Mucosa of stomach (tissue), 1 donor: Measurements from ENCODE around the gene TMEM120B.
"Not testable (repeated sequence)": the region's sequence is repeated elsewhere in the genome, so short reads cannot be mapped to it uniquely, and the experiment has no call there.

Experiments
- H3K27me3 ChIP-seq: one replicate; pipeline ENCODE4 v1.7.0; 2013; ENCODE audit warnings: mild to moderate bottlenecking, low read length; ENCODE audit not compliant: control insufficient read depth, insufficient read depth
- H3K36me3 ChIP-seq: one replicate; pipeline ENCODE4 v1.7.0; 2013; ENCODE audit warnings: low read length; ENCODE audit not compliant: control insufficient read depth, insufficient read depth
- H3K4me1 ChIP-seq: one replicate; pipeline ENCODE4 v1.7.0; 2013; ENCODE audit warnings: mild to moderate bottlenecking, low read length; ENCODE audit not compliant: control insufficient read depth, insufficient read depth
- H3K4me3 ChIP-seq: one replicate; pipeline ENCODE4 v1.7.0; 2013; ENCODE audit warnings: low read length
- H3K9ac ChIP-seq: one replicate; pipeline ENCODE4 v1.7.0; 2013; ENCODE audit warnings: mild to moderate bottlenecking, low read length, moderate library complexity
- H3K9me3 ChIP-seq: one replicate; pipeline ENCODE4 v1.7.0; 2013; ENCODE audit warnings: mild to moderate bottlenecking, low read length, moderate library complexity; ENCODE audit not compliant: control insufficient read depth
- donor health status: Pancreatic carcinoma.

TMEM120B gene

DNA sequence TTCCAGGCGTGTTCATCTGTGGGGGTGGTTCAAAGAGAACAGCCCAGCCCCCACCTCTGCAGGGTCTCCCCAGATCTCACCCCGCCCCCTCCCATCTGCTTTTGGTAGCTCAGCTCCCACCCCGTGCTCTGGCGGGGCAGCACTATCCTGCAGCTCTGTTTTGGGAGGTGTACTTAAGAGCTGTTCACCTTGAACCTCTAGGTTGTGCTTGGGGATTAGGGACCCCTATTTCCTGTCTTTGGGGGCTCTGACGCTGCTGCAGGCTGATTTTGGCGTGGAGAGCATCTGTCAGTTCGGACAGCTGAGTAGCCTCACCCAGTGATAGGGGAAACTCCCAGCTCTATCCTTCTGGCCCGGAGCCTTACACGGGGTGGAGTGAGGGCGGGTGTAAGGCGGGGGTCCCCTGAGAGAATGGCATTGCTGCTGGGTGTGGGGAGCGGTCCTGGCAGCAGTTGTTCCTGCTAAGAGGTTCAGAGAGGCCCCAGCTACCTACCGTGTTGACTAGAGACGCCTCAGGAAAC lies 765 bp downstream of the TMEM120B start:
- Histone ChIP-seq H3K9ac (peak overlapping the region; percentile 93), H3K4me1 (peaks cover 8% of the 10 kb centered on the region), H3K36me3 (no peaks in the 10 kb centered on the region), H3K4me3 (peak overlapping the region; percentile 16), H3K9me3 (no peaks in the 10 kb centered on the region), H3K27me3 (no peaks in the 10 kb centered on the region)

DNA sequence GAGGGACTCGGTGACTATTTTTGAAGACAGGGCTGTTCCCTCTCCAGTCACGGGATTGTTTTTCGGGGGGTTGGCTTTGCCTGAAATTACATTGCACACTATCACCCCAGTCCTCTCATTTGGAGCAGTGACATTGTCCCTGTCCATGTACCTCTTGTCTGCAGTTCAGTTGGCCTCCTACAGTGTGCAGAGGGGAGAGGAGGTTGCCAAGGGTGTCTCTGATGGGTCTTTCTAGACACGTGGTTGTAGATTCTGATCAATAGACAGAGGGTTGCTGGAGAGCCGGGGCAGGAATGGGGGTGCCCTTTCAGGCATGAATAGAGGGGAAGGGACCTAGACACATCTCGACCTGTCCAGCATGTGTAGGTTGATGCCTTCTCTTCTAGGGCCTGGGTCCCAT lies 1.2 kb downstream of the TMEM120B start:
- Histone ChIP-seq H3K27me3 (no peaks in the 10 kb centered on the region), H3K4me1 (peaks cover 8% of the 10 kb centered on the region), H3K4me3 (no peak overlapping the region), H3K9me3 (no peaks in the 10 kb centered on the region), H3K9ac (no peak overlapping the region), H3K36me3 (no peaks in the 10 kb centered on the region)

DNA sequence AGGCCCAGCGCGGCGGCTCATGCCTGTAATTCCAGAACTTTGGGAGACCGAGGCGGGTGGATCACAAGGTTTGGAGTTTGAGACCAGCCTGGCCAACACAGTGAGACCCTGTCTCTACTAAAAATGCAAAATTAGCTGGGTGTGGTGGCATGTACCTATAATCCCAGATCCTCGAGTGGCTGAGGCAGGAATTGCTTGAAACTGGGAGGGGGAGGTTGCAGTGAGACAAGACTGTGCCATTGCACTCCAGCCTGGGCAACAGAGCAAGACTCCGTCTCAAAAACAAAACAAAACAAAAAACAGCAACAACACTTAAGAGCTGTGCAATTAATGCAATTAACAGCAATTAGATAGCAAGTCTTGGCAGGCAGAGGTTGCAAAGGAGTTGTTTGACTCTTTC lies 2.5 kb downstream of the TMEM120B start:
- H3K36me3 ChIP-seq, H3K9ac ChIP-seq, H3K4me1 ChIP-seq, H3K4me3 ChIP-seq, H3K9me3 ChIP-seq, H3K27me3 ChIP-seq: not testable (repeated sequence)

DNA sequence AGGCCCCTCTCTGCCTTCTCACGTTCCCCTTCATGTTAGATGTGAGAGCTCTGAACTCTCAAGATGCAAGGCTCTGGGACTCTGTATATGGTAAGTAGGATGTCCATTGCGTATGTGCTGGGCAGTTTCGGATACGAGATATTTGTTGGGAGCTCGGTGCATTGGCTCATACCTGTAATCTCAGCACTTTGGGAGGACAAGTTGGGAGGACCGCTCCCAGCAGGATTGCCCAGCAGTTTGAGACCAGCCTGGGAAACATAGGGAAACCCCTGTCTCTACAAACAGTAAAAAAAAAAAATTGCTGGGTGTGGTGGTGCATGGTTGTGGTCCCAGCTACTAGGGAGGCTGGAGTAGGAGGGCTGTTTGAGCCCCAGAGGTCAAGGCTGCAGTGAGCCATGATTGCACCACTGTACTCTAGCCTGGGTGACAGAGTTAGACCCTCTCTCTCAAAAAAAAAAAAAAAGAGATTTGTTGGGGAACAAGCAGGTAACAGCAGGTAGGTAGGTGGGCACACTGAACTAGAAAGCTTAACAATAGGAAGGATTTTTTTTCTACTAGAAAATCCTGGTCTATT lies 3.4 kb downstream of the TMEM120B start:
- Histone ChIP-seq H3K9ac (no peak overlapping the region), H3K4me3 (no peak overlapping the region), H3K9me3 (no peaks in the 10 kb centered on the region), H3K36me3 (no peaks in the 10 kb centered on the region), H3K4me1 (peaks cover 8% of the 10 kb centered on the region), H3K27me3 (no peaks in the 10 kb centered on the region)

DNA sequence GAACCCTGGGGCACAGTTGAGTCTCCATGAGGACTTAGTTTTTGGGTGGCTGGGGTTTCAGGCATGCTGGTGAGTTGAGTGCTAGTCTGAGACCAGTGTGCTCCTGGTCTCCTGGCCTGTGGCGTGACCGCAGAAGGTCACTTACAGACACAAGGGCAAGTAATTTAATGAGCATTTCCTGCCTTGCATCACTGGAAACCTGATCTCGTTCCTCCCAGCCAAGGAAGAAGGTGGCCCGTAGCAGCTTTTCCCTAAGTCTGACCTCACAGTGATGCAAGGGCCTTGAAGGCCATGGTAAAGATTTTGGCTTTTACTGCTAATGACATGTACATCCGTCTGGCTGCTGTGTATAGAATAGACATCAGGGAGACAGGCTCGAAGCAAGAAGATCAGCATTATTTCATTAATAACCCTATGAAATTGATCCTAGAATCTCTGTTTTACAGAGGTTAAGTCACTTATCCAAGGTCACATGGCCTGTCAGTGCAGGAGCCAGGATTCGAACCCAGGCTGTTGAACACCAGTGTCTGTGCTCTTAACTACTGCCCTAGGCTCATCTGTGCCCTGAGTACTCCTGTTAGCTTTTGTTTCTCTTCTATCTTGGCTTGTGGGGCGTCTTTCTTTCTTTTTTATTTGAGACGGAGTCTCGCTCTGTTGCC lies 4.6 kb downstream of the TMEM120B start:
- no peaks in the 10 kb centered on the region for H3K36me3 ChIP-seq
- peaks cover 5% of the 10 kb centered on the region for H3K4me1 ChIP-seq
- H3K9me3 ChIP-seq, result no peaks in the 10 kb centered on the region
- H3K4me3 ChIP-seq, result no peak overlapping the region
- H3K9ac ChIP-seq, result no peak overlapping the region
- H3K27me3 ChIP-seq, result no peaks in the 10 kb centered on the region

DNA sequence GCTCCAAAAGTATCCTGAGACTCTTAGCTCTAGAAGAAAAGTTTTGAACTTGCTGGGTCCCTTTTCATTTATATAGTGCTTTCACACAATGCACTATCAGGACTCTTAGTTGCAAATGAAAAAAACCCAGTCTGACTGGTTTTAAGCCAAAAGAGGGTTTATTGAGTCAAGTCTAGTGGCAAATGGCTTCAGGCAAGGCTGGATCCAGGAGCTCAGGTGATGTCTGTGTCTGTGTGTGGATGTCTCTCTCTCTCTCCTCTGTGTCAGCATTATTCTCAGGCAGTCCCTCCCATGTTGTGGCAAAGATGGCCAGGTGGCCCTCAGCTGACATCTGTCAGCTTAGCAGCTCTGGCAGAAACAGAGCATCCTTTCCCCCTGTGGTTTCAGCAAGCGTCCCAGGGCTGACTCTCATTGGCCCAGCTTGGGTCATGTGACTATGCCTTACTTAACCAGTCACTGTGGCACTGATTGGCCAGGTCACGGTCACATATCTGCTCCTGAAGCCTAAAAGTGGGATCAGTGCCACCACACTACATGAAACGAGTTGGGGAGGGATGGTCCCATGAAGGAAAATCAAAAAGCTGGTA lies 6.2 kb downstream of the TMEM120B start:
- H3K9me3 ChIP-seq, result no peaks in the 10 kb centered on the region
- no peak overlapping the region for H3K9ac ChIP-seq
- no peak overlapping the region for H3K4me3 ChIP-seq
- no peaks in the 10 kb centered on the region for H3K4me1 ChIP-seq
- no peaks in the 10 kb centered on the region for H3K27me3 ChIP-seq
- H3K36me3 ChIP-seq, result no peaks in the 10 kb centered on the region

DNA sequence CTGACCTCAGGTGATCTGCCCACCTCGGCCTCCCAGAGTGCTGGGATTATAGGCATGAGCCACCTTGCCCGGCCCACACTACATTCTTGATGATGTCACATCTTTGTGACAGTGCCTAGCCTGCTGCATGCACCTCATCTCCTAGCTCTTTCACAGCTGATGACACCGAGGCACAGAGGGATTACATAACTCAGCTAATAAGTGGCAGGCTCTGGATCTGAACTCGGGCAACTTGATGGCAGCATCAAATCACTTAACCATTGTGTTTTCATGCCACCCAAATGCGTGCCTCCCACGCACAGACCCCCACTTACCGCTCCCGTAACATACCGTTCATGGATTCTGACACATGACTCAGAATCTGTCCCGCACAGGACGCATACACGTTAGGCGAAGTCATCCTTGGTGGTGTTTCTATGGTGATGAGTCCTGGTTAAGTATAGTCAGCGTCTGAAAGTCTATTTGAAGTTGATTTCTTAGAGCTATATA lies 7.4 kb downstream of the TMEM120B start:
- Histone ChIP-seq H3K4me3 (no peak overlapping the region), H3K9me3 (no peaks in the 10 kb centered on the region), H3K9ac (no peak overlapping the region), H3K4me1 (no peaks in the 10 kb centered on the region), H3K36me3 (no peaks in the 10 kb centered on the region), H3K27me3 (no peaks in the 10 kb centered on the region)

DNA sequence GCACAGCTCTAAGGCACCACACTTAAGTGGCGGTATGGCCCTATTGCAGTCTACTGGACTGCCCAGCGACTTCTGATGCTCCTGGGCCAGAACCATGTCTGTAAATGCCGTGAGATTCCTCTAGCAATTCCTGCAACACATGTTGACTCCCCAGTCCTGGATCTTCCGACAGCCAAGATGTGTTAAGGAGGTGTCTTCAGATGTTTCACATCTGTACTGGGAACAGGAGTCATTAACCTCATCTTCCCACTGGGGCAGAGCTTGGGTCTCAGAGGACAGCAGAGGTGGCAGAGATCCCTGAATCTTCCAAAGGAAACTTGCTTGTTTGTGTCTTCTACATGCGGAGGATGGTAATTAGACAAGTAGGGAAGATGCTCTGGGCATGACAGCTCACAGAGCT lies 8.2 kb downstream of the TMEM120B start:
- no peaks in the 10 kb centered on the region for H3K36me3 ChIP-seq
- H3K27me3 ChIP-seq, result no peaks in the 10 kb centered on the region
- no peak overlapping the region for H3K9ac ChIP-seq
- no peak overlapping the region for H3K4me3 ChIP-seq
- H3K9me3 ChIP-seq, result no peaks in the 10 kb centered on the region
- H3K4me1 ChIP-seq, result no peaks in the 10 kb centered on the region

DNA sequence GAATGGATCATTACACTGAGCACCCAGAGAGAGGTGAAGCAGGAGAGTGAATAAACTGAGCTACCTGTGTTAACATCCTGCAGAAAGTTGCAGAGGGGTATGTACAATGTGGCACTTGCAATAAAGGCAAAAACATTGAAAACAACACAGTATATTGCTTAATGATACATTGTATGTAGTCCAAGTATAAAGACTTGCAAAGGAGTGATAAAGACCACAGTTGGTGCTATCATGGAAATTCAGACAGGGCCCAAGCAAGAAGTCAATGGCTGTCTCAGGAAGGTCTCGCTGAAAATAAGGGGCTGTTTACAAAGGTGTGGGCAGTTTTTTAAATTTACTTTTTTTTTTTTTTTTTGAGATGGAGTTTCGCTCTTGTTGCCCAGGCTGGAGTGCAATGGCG lies 10.0 kb downstream of the TMEM120B start:
- Histone ChIP-seq H3K9ac (no peak overlapping the region), H3K36me3 (no peaks in the 10 kb centered on the region), H3K4me3 (no peak overlapping the region), H3K27me3 (no peaks in the 10 kb centered on the region), H3K4me1 (no peaks in the 10 kb centered on the region), H3K9me3 (no peaks in the 10 kb centered on the region)

DNA sequence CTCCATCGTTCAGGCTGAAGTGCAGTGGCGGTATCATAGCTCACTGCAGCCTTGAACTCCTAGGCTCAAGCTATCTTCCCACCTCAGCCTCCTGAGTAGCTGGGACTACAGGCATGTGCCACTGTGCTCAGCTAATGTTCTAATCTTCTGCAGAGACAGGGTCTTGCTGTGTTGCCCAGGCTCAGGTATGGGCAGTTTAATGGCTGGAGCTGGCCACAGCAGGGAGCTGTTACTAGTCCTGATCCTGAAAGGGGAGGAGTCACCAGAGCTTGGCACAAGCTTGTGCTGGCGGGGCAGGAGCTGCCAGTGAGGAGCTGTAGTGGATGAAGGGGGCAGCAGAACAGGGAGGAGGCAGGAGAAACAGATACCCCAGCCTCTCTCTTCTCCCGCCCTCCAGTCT lies 10.6 kb downstream of the TMEM120B start:
- no peaks in the 10 kb centered on the region for H3K36me3 ChIP-seq
- H3K9ac ChIP-seq, result no peak overlapping the region
- no peak overlapping the region for H3K4me3 ChIP-seq
- H3K9me3 ChIP-seq, result no peaks in the 10 kb centered on the region
- no peaks in the 10 kb centered on the region for H3K4me1 ChIP-seq
- no peaks in the 10 kb centered on the region for H3K27me3 ChIP-seq

DNA sequence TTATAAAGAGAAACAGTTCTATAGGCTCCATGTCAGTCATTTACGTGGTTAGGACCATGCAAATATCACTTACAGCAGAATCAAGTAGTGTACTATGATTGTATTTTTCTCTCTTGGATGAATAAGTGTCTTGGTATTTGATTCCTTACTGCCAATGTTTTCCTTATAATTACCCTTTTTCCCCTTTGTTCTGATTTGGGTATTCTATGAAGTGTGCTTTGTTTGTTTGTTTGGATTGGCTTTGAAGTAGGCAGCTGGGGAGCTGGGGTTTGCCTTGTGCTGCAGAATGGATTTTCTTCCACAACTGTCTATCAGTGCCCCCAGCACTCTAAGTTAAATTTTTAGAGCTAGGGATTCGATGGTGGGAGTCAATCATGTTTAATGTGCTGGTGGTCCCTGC lies 12.4 kb downstream of the TMEM120B start:
- Histone ChIP-seq H3K36me3 (no peaks in the 10 kb centered on the region), H3K9me3 (no peaks in the 10 kb centered on the region), H3K4me3 (no peak overlapping the region), H3K4me1 (no peaks in the 10 kb centered on the region), H3K27me3 (no peaks in the 10 kb centered on the region), H3K9ac (no peak overlapping the region)

DNA sequence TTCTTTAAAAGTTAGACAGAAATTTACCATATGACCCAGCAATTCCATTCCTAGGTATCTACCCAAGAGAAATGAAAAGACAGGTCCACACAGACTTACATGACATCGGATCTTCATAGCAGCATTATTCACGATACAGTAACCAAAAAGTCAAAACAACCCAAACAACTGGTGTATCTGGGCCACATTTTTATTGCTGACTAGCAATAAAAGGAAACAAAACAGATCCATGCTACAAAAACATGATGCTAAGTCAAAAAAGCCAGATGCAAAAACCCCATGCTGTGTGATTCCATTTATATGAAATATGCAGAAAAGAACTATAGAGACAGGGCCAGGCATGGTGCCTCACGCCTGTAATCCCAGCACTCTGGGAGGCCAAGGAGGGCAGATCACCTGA lies 12.9 kb downstream of the TMEM120B start:
- H3K36me3 ChIP-seq, result no peaks in the 10 kb centered on the region
- no peak overlapping the region for H3K4me3 ChIP-seq
- H3K27me3 ChIP-seq, result no peaks in the 10 kb centered on the region
- H3K9me3 ChIP-seq, result no peaks in the 10 kb centered on the region
- H3K9ac ChIP-seq, result no peak overlapping the region
- no peaks in the 10 kb centered on the region for H3K4me1 ChIP-seq
